Measurements from ENCODE around the gene UBASH3A. TPM values are rescaled to one million over a fixed set of nuclear protein-coding genes. Genes with fewer than 3 reads are reported as not detected.

Gene UBASH3A
- total RNA-seq, 1 donor from 2014 or later: not detected

DNA sequence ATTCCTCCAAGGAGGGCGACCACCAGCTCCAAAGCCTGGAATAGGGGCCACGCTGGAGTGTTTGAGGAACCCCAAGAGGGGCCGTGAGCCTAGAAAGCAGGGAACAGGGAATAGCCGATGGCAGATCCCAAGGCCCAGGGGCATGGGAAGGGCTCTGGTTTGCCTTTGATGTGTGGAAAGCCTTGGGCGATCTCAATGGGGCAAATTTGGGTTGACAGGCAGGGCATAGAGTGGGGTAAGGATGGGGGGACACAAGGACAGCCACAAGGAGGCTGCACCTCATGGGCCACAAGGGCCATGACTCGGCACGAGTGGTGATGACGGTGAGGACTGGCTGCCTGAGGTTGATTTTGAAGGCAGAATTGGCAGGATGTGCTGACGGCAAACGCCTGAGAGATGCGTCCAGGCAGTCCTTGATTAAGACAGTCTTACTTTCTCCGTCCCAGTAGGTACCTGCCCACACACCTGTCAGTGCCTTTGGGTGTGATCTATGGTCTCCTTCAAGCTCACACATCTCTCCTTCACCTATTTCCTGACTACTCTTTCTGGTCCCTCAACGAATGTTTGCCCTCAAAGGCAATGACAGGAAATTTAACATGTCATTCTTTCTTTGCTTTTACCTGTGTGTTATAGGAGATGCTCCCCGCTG lies 5.8 kb upstream of the UBASH3A start:
- no peaks in the 10 kb centered on the region for H3K36me3 ChIP-seq (ENCODE audit: control insufficient read depth, insufficient read depth, low read length)
- H3K27me3 ChIP-seq (ENCODE audit: control insufficient read depth, insufficient read depth, low read length): no peaks in the 10 kb centered on the region
- DNase-seq (ENCODE audit: low read depth) (no peak), FAIRE-seq (no peak)
- TF ChIP-seq, protein P1, sequence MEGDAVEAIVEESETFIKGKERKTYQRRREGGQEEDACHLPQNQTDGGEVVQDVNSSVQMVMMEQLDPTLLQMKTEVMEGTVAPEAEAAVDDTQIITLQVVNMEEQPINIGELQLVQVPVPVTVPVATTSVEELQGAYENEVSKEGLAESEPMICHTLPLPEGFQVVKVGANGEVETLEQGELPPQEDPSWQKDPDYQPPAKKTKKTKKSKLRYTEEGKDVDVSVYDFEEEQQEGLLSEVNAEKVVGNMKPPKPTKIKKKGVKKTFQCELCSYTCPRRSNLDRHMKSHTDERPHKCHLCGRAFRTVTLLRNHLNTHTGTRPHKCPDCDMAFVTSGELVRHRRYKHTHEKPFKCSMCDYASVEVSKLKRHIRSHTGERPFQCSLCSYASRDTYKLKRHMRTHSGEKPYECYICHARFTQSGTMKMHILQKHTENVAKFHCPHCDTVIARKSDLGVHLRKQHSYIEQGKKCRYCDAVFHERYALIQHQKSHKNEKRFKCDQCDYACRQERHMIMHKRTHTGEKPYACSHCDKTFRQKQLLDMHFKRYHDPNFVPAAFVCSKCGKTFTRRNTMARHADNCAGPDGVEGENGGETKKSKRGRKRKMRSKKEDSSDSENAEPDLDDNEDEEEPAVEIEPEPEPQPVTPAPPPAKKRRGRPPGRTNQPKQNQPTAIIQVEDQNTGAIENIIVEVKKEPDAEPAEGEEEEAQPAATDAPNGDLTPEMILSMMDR (IDR thresholded peaks at IDR 0.05; ENCODE audit: insufficient read depth, low read length, severe bottlenecking): no peak
- no peak overlapping the region for H3K4me3 ChIP-seq (ENCODE audit: low read depth, low read length)

DNA sequence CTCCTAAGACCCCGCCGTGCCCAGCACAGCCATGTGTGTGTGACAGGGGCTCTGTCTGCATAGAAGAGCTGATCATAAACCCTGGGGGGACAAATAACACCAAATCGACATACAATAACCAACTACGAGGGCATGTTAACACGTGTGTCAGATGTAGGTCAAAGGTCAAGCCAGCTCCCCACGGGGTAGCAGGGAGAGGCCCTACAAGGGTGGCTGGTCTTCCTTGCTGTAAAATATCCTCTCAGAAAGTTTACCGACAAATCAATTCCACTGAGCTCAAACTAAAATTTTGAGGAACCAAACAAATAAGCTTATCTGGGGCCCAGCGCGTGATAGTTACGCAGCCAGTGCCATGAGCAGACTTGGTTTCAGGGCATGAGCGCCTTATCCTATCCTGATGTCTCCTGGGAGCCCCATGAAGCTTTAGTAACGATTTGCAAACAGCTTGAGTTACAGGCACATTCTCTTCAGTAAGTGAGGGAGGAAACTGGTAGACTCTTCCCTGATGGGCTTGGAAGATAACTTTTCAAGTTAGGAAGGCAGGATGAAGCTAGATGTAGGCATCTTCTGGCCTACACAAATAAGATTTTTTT lies 5.2 kb upstream of the UBASH3A start:
- Histone ChIP-seq H3K36me3 (ENCODE audit: control insufficient read depth, insufficient read depth, low read length) (no peaks in the 10 kb centered on the region), H3K4me3 (ENCODE audit: low read depth, low read length) (no peak overlapping the region), H3K27me3 (ENCODE audit: control insufficient read depth, insufficient read depth, low read length) (no peaks in the 10 kb centered on the region)
- FAIRE-seq (no peak), DNase-seq (ENCODE audit: low read depth) (no peak)
- TF ChIP-seq, protein P1 (IDR thresholded peaks at IDR 0.05; ENCODE audit: insufficient read depth, low read length, severe bottlenecking): no peak

DNA sequence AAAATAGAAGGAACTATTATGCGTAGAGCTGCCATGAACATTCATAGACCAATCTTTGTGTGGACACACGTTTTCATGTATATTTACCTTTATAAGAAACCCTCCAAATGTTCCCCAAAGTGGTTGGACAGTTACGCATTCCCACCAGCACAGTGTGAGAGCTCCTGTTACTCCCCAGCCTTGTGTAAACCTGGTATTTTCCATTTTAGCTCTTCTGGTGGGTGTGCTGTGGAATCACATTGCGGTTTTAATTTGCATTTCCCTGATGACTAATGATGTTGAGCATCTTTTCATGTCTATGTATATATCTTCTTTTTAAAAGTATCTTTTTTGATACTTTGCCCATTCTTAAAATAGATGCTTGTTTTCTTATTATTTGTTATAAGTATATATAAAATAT lies 3.2 kb upstream of the UBASH3A start:
- DNase-seq (ENCODE audit: low read depth) (peak; percentile 44), FAIRE-seq (no peak)
- H3K4me3 ChIP-seq (ENCODE audit: low read depth, low read length): no peak overlapping the region
- no peaks in the 10 kb centered on the region for H3K36me3 ChIP-seq (ENCODE audit: control insufficient read depth, insufficient read depth, low read length)
- TF ChIP-seq, protein P1 (IDR thresholded peaks at IDR 0.05; ENCODE audit: insufficient read depth, low read length, severe bottlenecking): no peak
- no peaks in the 10 kb centered on the region for H3K27me3 ChIP-seq (ENCODE audit: control insufficient read depth, insufficient read depth, low read length)

- no peaks in the 10 kb centered on the region for H3K27me3 ChIP-seq (ENCODE audit: control insufficient read depth, insufficient read depth, low read length)
- TF ChIP-seq, protein P1 (IDR thresholded peaks at IDR 0.05; ENCODE audit: insufficient read depth, low read length, severe bottlenecking): no peak
- no peaks in the 10 kb centered on the region for H3K36me3 ChIP-seq (ENCODE audit: control insufficient read depth, insufficient read depth, low read length)
- FAIRE-seq: no peak
- H3K4me3 ChIP-seq (ENCODE audit: low read depth, low read length): no peak overlapping the region
- peak; percentile 20 for DNase-seq (ENCODE audit: low read depth)
These were observed 2.5 kb upstream of the UBASH3A start for GRCh38 chr21:42401154-42401553.

DNA sequence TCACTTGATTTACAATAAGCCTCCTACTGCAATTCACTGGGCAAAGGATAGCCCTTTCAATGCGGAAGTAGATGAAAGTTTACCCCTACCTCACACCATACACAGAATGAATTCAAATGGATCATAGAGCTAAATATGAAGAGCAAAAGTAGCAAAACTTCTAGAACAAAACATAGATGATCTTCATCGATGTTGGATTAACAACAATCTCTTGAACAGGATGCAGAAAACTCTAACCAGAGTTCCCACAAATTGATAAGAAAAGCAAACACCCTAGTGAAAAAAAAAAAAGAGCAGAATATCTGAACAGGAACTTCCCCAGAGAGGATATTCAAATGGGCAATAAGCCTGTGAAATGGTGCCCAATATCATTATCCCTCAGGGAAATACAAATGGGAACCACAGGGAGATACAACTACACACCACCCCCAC lies 1.9 kb upstream of the UBASH3A start:
- no peaks in the 10 kb centered on the region for H3K27me3 ChIP-seq (ENCODE audit: control insufficient read depth, insufficient read depth, low read length)
- DNase-seq (ENCODE audit: low read depth) (no peak), FAIRE-seq (no peak)
- H3K4me3 ChIP-seq (ENCODE audit: low read depth, low read length): no peak overlapping the region
- no peaks in the 10 kb centered on the region for H3K36me3 ChIP-seq (ENCODE audit: control insufficient read depth, insufficient read depth, low read length)
- TF ChIP-seq, protein P1 (IDR thresholded peaks at IDR 0.05; ENCODE audit: insufficient read depth, low read length, severe bottlenecking): no peak

Measured in bronchial epithelial cell (primary cell).